ENCODE data around the gene VHLL.

The VHLL gene

GRCh38 chr1:156257711-156258110, 41.4 kb downstream of the VHLL start:
- no peak for TF ChIP-seq ZNF274 (IDR thresholded peaks at IDR 0.05; ENCODE audit: low read depth, low read length)
- no peak overlapping the region for H3K4me3 ChIP-seq (ENCODE audit: low read length)

- TF ChIP-seq ZNF274 (IDR thresholded peaks at IDR 0.05; ENCODE audit: low read depth, low read length): no peak
- H3K4me3 ChIP-seq (ENCODE audit: low read length): no peak overlapping the region
Observed at GRCh38 chr1:156253634-156254033, 45.5 kb downstream of the VHLL start.

- no peak overlapping the region for H3K4me3 ChIP-seq (ENCODE audit: low read length)
- no peak for TF ChIP-seq ZNF274 (IDR thresholded peaks at IDR 0.05; ENCODE audit: low read depth, low read length)
Observed at GRCh38 chr1:156251527-156251926, 47.6 kb downstream of the VHLL start.

- no peak for TF ChIP-seq ZNF274 (IDR thresholded peaks at IDR 0.05; ENCODE audit: low read depth, low read length)
- no peak overlapping the region for H3K4me3 ChIP-seq (ENCODE audit: low read length)
Observed at GRCh38 chr1:156249593-156249992, 49.5 kb downstream of the VHLL start.
